PC-9 (cell line): Measurements from ENCODE around the gene HSD17B14.

Source experiments
- CTCF ChIP-seq: fragments of 200-600 bp; sonication (generic); conservative IDR thresholded peaks from 2 replicates; pipeline ENCODE4 v1.6.1; 2017; ENCODE audit warnings: mixed run types, antibody characterized with exemption, mild to moderate bottlenecking, moderate library complexity
- EZH2 ChIP-seq: fragments of 200-600 bp; sonication (generic); IDR thresholded peaks from 2 replicates; pipeline ENCODE4 v1.8.0; 2017; ENCODE audit warnings: antibody characterized with exemption, low read depth

- no peak for TF ChIP-seq CTCF
- TF ChIP-seq EZH2, result no peak
Measured at GRCh38 chr19:48872884-48873475, 36.7 kb upstream of the HSD17B14 start.
